ENCODE results near the gene NMRAL1. TPM values are rescaled to one million over a fixed set of nuclear protein-coding genes. Genes with fewer than 3 reads are reported as not detected.
A peak's percentile ranks its signal among the peaks of the same experiment; 100 is the strongest.

NMRAL1 gene
- total RNA-seq, 2 experiments from 2014 or later: 30.5 to 30.8 TPM

GRCh38 chr16:4481526-4481925, 7.1 kb upstream of the NMRAL1 start:
- Mint-ChIP-seq H3K4me1 (ENCODE audit: low read depth) (peaks cover 44% of the 10 kb centered on the region), H3K27ac (peak overlapping the region; percentile 64), H3K27me3 (ENCODE audit: low read depth) (no peaks in the 10 kb centered on the region), H3K9me3 (no peaks in the 10 kb centered on the region), H3K4me3 (no peak overlapping the region), H3K36me3 (ENCODE audit: low read depth) (peaks cover 6% of the 10 kb centered on the region)
- CTCF ChIA-PET: interaction anchor here (0.6 kb wide), 1 partner anchor 29 kb away, joined by 3 read pairs; no protein-coding TSS in a partner anchor
- no peak for DNase-seq
- intact Hi-C loops (cut with micrococcal nuclease): no loop called here

GRCh38 chr16:4477966-4478365, 3.5 kb upstream of the NMRAL1 start:
- Mint-ChIP-seq H3K36me3 (ENCODE audit: low read depth) (peaks cover 3% of the 10 kb centered on the region), H3K27ac (peak overlapping the region; percentile 41), H3K4me1 (ENCODE audit: low read depth) (peaks cover 52% of the 10 kb centered on the region), H3K9me3 (no peaks in the 10 kb centered on the region), H3K27me3 (ENCODE audit: low read depth) (no peaks in the 10 kb centered on the region), H3K4me3 (peak overlapping the region; percentile 89)
- DNase-seq: peak; percentile 44
- intact Hi-C loops (cut with micrococcal nuclease): loop anchor here (2.0 to 5.0 kb wide), 4 partner anchors 127 to 289 kb away; partner anchors contain the start of genes NUDT16L1, PAM16, TFAP4 and ZNF500
- CTCF ChIA-PET: interaction anchor here (0.6 to 5.4 kb wide), 11 partner anchors 8 to 147 kb away, joined by 3 to 32 read pairs (median 3); partner anchors contain the start of gene MGRN1

GRCh38 chr16:4475880-4476788, 1.7 kb upstream of the NMRAL1 start, which contains the start of gene HMOX2:
HMOX2 (plus strand) TSS chr16:4476398; CDS start chr16:4505525, 29,127 bp downstream.
- H3K36me3 Mint-ChIP-seq (ENCODE audit: low read depth): peaks cover 5% of the 10 kb centered on the region
- intact Hi-C loops (cut with micrococcal nuclease): loop anchor here (1.0 to 5.0 kb wide), 10 partner anchors 29 to 482 kb away; partner anchors contain the start of genes CDIP1, DNAJA3, MGRN1 and NUDT16L1
- H3K4me3 Mint-ChIP-seq: peak within 1 kb of the TSS; percentile 89
- DNase-seq: peak; percentile 95
- CTCF ChIA-PET: interaction anchor here (0.5 to 5.4 kb wide), 10 partner anchors 9 to 183 kb away, joined by 3 to 32 read pairs (median 4); no protein-coding TSS in a partner anchor
- H3K9me3 Mint-ChIP-seq: no peaks in the 10 kb centered on the region
- H3K27ac Mint-ChIP-seq: peak within 1 kb of the TSS; percentile 82
- H3K27me3 Mint-ChIP-seq (ENCODE audit: low read depth): no peaks in the 10 kb centered on the region
- peaks cover 42% of the 10 kb centered on the region for H3K4me1 Mint-ChIP-seq (ENCODE audit: low read depth)

GRCh38 chr16:4472880-4473279, 1.5 kb downstream of the NMRAL1 start:
- peaks cover 7% of the 10 kb centered on the region for H3K36me3 Mint-ChIP-seq (ENCODE audit: low read depth)
- peaks cover 32% of the 10 kb centered on the region for H3K4me1 Mint-ChIP-seq (ENCODE audit: low read depth)
- peak overlapping the region; percentile 50 for H3K27ac Mint-ChIP-seq
- intact Hi-C loops (cut with micrococcal nuclease): no loop called here
- no peak for DNase-seq
- no peaks in the 10 kb centered on the region for H3K27me3 Mint-ChIP-seq (ENCODE audit: low read depth)
- no peak overlapping the region for H3K4me3 Mint-ChIP-seq
- H3K9me3 Mint-ChIP-seq: no peaks in the 10 kb centered on the region
- CTCF ChIA-PET: interaction anchor here (0.6 to 1.5 kb wide), 2 partner anchors 33 to 68 kb away, joined by 3 read pairs; no protein-coding TSS in a partner anchor

GRCh38 chr16:4471869-4472268, 2.6 kb downstream of the NMRAL1 start:
- Mint-ChIP-seq H3K9me3 (no peaks in the 10 kb centered on the region), H3K27ac (no peak overlapping the region), H3K36me3 (ENCODE audit: low read depth) (peaks cover 10% of the 10 kb centered on the region), H3K27me3 (ENCODE audit: low read depth) (no peaks in the 10 kb centered on the region), H3K4me1 (ENCODE audit: low read depth) (peaks cover 24% of the 10 kb centered on the region), H3K4me3 (no peak overlapping the region)
- CTCF ChIA-PET: no interaction called here
- DNase-seq: no peak
- intact Hi-C loops (cut with micrococcal nuclease): no loop called here

- peaks cover 17% of the 10 kb centered on the region for H3K36me3 Mint-ChIP-seq (ENCODE audit: low read depth)
- H3K27ac Mint-ChIP-seq: no peak overlapping the region
- no peaks in the 10 kb centered on the region for H3K27me3 Mint-ChIP-seq (ENCODE audit: low read depth)
- no peak for DNase-seq
- intact Hi-C loops (cut with micrococcal nuclease): no loop called here
- H3K4me1 Mint-ChIP-seq (ENCODE audit: low read depth): peaks cover 15% of the 10 kb centered on the region
- CTCF ChIA-PET: no interaction called here
- no peak overlapping the region for H3K4me3 Mint-ChIP-seq
- no peaks in the 10 kb centered on the region for H3K9me3 Mint-ChIP-seq
Measured at GRCh38 chr16:4468972-4469371, 5.5 kb downstream of the NMRAL1 start.

GRCh38 chr16:4467916-4468315, 6.5 kb downstream of the NMRAL1 start:
- H3K4me3 Mint-ChIP-seq: no peak overlapping the region
- CTCF ChIA-PET: interaction anchor here (0.6 kb wide), 1 partner anchor 147 kb away, joined by 5 read pairs; no protein-coding TSS in a partner anchor
- no peak overlapping the region for H3K27ac Mint-ChIP-seq
- no peaks in the 10 kb centered on the region for H3K27me3 Mint-ChIP-seq (ENCODE audit: low read depth)
- intact Hi-C loops (cut with micrococcal nuclease): no loop called here
- no peaks in the 10 kb centered on the region for H3K9me3 Mint-ChIP-seq
- peaks cover 8% of the 10 kb centered on the region for H3K4me1 Mint-ChIP-seq (ENCODE audit: low read depth)
- DNase-seq: no peak
- peaks cover 17% of the 10 kb centered on the region for H3K36me3 Mint-ChIP-seq (ENCODE audit: low read depth)

GRCh38 chr16:4465977-4466779, 8.2 kb downstream of the NMRAL1 start:
- Mint-ChIP-seq H3K36me3 (ENCODE audit: low read depth) (peaks cover 15% of the 10 kb centered on the region), H3K4me1 (ENCODE audit: low read depth) (peaks cover 5% of the 10 kb centered on the region), H3K27me3 (ENCODE audit: low read depth) (no peaks in the 10 kb centered on the region), H3K4me3 (no peak overlapping the region), H3K27ac (peak overlapping the region; percentile 50), H3K9me3 (no peaks in the 10 kb centered on the region)
- DNase-seq: peak; percentile 36
- intact Hi-C loops (cut with micrococcal nuclease): no loop called here
- CTCF ChIA-PET: interaction anchor here (0.7 kb wide), 1 partner anchor 160 kb away, joined by 3 read pairs; no protein-coding TSS in a partner anchor

- no peak overlapping the region for H3K27ac Mint-ChIP-seq
- DNase-seq: no peak
- peaks cover 24% of the 10 kb centered on the region for H3K36me3 Mint-ChIP-seq (ENCODE audit: low read depth)
- intact Hi-C loops (cut with micrococcal nuclease): no loop called here
- peaks cover 9% of the 10 kb centered on the region for H3K4me1 Mint-ChIP-seq (ENCODE audit: low read depth)
- H3K4me3 Mint-ChIP-seq: no peak overlapping the region
- CTCF ChIA-PET: no interaction called here
- no peaks in the 10 kb centered on the region for H3K27me3 Mint-ChIP-seq (ENCODE audit: low read depth)
- H3K9me3 Mint-ChIP-seq: no peaks in the 10 kb centered on the region
Measured at GRCh38 chr16:4463522-4464163, 10.8 kb downstream of the NMRAL1 start.

GRCh38 chr16:4461250-4462085, 13.0 kb downstream of the NMRAL1 start:
- H3K27ac Mint-ChIP-seq: peak overlapping the region; percentile 46
- CTCF ChIA-PET: interaction anchor here (0.6 kb wide), 2 partner anchors 46 to 167 kb away, joined by 3 read pairs; no protein-coding TSS in a partner anchor

GRCh38 chr16:4460936-4461249, 13.5 kb downstream of the NMRAL1 start:
- H3K36me3 Mint-ChIP-seq (ENCODE audit: low read depth): peaks cover 19% of the 10 kb centered on the region
- peaks cover 8% of the 10 kb centered on the region for H3K4me1 Mint-ChIP-seq (ENCODE audit: low read depth)
- no peak for DNase-seq
- H3K9me3 Mint-ChIP-seq: no peaks in the 10 kb centered on the region
- no peaks in the 10 kb centered on the region for H3K27me3 Mint-ChIP-seq (ENCODE audit: low read depth)
- CTCF ChIA-PET: interaction anchor here (0.6 to 1.0 kb wide), 2 partner anchors 10 to 47 kb away, joined by 3 read pairs; no protein-coding TSS in a partner anchor
- intact Hi-C loops (cut with micrococcal nuclease): no loop called here
- no peak overlapping the region for H3K4me3 Mint-ChIP-seq
- H3K27ac Mint-ChIP-seq: peak overlapping the region; percentile 46

More at GRCh38 chr16:4461250-4462085, 13.0 kb downstream of the NMRAL1 start:
- Mint-ChIP-seq H3K4me1 (ENCODE audit: low read depth) (peaks cover 11% of the 10 kb centered on the region), H3K9me3 (no peaks in the 10 kb centered on the region), H3K36me3 (ENCODE audit: low read depth) (peaks cover 21% of the 10 kb centered on the region), H3K4me3 (no peak overlapping the region), H3K27me3 (ENCODE audit: low read depth) (no peaks in the 10 kb centered on the region)
- no peak for DNase-seq
- intact Hi-C loops (cut with micrococcal nuclease): no loop called here

Data from activated naive CD4-positive, alpha-beta T cell treated with anti-CD3 and anti-CD28 coated beads for 36 hours (primary cell).